NCI-H146 (cell line): ENCODE results near the gene SH3RF2.
"Not testable (repeated sequence)": the region's sequence is repeated elsewhere in the genome, so short reads cannot be mapped to it uniquely, and the experiment has no call there.

Experiments used
- DNase-seq: peaks from one replicate; lab custom pipeline; 2025; lab: John Stamatoyannopoulos, UW

The SH3RF2 gene

DNA sequence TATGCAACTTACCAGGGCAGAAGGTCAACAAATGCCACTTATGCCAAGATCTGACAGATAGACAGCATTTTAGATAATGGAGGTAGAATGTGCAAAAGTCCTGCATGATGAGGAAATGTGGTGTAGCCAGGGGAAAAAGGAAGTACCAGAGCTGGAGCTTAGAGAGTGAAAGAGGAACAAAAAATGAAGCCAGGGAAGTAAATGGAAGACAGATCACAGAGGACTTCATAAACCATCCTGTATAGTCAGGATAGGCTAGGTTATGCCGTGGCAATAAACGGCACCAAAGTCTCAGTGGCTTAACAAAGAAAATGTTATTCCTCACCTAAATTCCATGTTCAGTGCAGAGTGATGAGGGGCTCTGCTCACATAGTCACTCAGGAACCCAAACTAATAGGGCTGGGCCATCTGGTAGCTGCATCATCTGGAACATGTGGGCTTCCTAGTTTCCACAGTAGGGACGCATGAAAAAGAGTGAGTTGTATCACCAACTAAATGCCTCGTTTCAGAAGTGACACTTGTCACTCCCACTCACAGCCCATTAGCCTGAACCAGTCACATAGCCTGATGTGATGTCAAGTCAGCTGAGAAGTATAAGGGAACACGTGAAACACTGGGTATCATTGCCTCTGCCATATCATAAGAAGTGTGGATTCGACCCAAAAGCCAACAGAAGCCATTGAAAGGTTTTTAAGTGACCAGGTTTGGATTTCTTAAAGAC, 70.3 kb downstream of the SH3RF2 start:
- no peak for DNase-seq

DNA sequence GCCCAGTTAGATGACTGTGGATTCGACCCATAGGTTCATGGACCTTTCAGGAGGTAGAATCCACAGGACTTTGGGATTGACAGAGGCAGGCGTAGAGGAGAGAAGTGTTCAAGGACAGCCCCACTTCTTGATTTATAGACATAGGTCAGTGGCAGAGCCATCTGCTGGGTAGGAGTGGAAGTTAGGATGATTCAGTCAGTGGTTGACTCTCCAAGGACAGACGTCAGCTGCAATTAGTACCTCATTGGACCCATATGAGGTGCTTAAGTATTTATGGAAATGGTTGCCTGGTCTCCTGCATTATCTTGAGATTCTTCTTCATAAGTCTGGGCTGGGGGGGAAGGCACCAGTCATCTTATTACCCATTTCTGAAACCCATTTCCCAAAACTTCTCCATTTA, 70.9 kb downstream of the SH3RF2 start:
- DNase-seq, result no peak

DNA sequence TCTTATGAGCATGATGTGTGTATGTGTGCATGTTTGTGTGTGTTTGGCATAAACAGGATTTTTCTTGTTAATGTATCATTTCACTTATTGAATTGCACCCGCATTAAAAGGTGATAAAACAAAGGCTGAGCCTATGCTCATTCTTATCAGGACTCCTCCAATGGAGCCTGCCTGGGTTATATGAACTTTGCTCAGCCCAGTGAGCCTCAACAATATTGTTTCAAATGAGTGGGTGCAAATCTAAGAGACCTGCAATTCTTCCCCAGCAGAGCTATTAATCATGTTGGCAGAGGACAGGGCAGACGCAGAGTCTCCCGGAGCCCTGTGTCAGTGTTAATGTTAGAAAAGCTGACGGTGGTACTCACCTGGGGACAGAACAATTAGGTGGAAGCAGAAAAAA, 71.6 kb downstream of the SH3RF2 start:
- no peak for DNase-seq

DNA sequence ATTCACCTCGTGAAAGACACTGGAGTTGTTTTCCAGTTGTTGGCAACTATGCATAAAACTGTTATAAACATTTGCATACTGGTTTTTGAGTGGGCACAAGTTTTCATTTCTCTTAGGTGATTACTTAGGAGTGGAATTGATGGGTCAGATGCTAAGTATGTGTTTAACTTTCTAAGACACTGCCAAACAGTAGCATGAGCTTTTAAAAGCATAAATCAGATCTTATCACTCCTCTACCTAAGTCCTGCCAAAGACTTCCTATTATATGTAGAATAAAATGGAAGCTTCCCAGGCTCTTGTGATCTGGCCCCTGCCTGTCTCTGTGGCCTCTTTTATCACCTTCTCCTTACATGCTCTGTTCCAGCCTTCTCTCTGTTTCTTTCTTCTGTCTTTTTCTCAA, 72.6 kb downstream of the SH3RF2 start:
- no peak for DNase-seq

DNA sequence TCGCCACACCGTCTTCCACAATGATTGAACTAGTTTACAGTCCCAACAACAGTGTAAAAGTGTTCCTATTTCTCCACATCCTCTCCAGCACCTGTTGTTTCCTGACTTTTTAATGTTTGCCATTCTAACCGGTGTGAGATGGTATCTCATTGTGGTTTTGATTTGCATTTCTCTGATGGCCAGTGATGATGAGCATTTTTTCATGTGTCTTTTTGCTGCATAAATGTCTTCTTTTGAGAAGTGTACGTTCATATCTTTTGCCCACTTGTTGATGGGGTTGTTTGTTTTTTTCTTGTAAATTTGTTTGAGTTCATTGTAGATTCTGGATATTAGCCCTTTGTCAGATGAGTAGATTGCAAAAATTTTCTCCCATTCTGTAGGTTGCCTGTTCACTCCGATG, 74.1 kb downstream of the SH3RF2 start:
- not testable (repeated sequence) for DNase-seq

DNA sequence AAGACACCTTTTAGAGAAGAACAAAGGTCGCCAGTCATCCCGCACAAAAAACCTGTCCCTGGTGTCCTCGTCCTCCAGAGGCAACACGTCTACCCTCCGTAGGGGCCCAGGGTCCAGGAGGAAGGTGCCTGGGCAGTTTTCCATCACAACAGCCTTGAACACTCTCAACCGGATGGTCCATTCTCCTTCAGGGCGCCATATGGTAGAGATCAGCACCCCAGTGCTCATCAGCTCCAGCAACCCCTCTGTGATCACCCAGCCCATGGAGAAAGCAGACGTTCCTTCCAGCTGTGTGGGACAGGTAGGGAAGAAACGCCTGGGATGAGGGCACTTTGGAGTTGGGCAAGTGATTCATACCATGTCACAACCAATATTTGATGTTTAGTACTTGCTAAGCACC, 77.4 kb downstream of the SH3RF2 start:
- no peak for DNase-seq

DNA sequence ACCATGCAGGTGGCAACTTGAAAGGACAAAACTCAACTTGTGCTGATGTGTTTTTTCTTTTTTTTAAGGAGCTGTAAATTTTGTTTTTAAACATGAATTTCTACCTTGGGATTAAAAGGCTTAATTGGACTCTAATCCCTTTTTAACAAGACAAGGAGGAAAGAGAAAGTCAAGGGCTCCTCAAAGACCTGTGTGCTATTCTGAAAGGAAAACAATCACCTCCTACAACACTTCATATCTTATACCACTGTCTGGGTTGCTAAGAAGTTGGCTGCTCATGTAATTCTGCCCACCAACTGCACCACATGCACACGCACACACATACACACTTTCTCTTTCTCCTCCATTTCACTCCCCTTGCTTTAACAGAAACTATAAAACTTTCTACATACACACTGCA, 78.6 kb downstream of the SH3RF2 start:
- DNase-seq, result no peak

DNA sequence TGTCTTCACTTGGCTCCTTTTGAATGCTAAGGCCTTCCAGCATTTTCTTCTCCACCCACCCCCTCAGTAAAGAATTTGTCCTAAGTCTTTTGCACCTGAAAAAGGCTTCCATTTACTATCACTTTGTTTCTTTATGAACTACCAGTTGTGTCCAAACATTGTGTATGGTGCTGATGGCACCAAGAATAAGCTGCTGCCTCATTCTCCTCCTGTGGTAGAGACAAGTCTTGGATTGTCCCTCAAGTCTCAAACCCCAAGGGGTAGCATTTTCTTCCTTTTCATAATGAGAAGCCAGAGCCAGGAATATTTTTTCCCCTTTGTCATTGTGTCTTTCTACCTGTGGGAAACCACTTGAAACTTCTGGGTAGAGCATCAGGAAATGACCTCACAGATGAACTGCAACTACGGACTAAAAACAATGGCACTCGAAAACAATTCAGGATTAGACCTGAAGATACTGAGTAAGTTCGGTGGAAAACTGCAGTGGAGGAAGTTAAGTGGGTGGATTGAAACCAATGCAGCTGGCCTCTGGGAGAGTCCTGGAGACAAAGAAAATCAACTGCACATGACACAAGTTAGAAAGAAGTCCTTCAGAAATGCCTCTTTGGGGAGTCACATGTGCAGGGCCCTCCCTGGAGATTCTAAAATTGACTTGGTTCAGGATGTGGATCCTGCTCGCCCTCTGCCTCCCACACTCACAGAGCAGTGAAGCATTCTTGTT, 80.5 kb downstream of the SH3RF2 start:
- no peak for DNase-seq

DNA sequence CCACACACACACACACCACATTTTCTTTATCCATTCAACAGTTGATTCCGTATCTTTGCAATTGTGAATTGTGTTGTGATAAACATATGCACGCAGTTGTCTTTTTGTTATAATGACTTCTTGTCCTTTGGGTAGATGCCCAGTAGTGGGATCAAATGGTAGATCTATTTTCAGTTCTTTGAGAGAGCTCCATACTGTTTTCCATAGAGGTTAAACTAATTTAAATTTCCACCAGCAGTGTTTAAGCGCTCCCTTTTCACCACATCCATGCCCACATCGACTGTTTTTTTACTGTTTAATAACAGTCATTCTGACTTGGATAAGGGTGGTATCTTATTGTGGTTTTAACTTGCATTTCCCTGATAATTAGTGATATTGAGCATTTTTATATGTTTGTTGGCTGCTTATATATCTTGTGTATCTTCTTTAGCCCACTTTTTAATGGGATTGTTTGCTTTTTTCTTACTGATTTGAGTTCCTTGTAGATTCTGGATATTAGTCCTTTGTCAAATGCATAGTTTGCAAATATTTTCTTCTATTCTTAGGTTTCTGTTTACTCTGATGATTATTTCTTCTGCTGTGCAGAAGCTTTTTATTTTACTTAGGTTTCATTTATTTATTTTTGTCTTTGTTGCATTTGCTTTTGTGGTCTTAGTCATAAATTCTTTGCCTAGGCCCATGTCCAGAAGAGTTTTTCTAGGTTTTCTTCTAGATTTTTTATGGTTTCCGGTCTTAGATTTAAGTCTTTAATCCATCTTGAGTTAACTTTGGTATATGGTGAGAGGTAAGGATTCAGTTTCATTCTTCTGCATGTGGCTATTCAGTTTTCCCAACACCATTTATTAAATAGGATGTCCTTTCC, 82.4 kb downstream of the SH3RF2 start:
- DNase-seq, result no peak

DNA sequence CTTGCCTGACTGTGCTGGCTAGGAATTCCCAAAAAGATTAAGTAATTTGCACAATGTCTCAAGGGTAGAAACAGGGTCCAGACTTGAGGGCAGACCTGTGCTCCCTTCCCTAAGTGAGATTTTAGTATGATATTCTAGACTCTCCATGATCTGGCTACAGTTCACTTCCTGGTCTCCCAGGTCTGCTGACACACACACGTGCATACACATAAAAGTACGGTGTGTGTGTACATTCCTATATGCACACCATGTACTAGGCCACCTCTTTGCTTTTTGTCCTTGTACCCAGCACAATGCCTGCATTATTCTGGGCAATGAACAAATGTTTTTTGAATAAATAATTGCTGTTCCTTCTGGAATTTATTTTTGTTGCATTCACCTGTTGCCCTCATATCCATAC, 83.7 kb downstream of the SH3RF2 start:
- no peak for DNase-seq

DNA sequence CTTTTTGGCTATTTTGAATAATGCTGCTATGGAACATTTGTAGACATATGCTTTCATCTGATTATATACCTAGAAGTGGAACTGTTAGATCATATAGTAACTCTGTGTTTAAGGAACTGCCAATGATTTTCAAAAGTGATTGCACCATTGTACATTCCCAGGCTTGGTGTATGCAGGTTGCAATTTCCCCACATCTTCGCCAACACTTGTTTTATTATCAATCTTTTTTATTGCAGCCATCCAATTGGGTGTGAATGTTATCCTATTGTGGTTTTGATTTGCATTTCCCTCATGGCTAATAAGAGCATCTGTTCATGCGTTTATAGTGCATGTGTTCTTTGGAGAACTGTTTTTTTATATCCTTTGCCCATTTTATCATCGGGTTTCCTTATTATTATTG, 87.7 kb downstream of the SH3RF2 start:
- no peak for DNase-seq

DNA sequence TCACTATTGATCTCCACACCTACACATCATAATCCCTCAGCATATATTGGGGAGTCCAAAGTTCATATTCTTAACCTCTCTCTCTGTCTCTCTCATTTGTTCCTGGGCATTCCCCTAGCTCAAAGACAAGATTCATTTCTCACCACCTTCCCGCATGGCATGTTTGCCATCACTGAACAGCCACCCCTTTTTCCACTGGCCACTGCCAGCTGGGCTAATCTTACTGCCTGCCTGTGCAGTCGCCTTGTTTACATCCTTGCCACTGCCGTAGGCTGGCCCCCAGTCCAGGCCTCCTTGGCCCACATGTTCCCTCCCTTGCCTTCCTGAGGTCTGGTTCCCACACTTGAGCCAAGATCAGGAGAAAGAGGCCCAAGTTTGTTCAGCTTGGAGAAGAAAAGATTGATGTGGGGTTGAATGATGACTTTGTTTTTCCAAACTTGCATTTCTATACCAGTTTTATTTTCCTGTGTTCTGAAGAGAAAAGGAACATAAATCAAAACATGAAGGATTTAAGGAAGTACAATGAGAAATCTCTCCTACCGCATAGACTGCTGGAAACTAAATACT, 88.8 kb downstream of the SH3RF2 start:
- DNase-seq, result no peak

DNA sequence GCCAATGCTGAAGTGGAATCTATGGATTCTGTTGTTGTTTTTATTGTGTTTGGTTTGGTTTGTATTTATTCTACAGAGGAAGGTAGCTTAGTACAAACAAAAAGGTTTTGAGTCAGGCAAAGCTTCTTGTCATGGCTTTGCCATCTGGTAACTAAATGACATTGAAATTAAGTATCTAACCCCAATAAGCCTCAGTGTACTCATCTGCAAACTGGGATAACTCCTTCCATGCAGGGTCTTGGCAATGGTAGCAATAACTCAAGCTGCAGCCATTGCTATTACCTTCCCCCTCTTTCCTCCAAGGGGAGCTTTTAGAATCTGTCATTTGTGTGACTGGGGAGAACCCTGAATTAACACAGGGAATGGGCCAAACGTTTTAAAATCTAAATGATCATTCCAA, 89.3 kb downstream of the SH3RF2 start:
- no peak for DNase-seq

DNA sequence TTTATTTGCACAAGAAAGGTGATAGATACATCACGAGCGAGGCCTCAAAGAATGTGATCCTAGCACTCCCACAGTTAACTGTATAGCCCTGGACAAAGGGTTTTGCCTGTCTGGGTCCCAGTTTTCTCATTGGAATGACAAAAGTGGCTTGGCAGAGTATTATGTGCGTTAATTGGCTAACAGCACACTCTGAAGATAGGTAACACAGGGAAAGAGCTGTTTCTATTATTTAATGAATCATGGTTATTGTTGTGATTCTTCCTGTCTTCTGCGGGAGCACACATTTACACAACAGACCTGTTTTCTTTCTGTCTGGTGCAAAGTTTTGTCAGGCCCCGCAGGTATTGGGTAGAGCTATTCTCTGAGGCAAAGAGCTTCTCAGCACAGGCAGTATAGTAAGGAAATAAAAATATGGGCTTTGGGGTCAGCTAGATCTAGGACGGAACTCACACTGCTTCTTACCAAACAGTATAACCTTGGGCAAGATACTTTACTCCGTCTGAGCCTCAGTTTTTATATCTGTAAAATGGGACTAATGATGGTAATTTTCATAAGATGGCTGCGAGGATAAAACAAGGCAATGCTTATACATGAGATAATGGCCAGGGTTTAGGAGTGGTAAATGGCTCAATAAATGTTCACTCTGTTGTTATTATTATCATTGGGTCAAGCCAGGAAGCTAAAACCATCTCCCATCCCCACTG, 90.1 kb downstream of the SH3RF2 start:
- DNase-seq, result no peak

DNA sequence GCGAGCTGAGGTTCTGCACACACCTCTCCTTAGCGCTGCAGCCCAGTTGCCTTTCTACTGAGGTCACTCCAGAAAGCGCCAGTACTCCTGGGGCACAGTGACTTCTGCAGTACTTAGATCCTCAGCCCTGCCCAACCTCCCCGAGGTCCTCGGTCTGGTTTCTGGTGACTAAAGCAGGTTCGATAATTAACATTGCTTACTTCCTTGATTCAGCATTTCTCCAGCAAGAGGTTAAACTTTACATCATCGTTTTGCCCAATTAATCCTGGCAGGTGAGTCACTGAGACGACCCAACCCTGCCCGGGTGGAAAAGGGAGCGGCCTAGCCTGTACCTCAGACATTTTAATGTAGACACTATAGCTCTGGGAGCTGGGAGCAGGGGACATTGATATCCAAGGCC, 91.4 kb downstream of the SH3RF2 start:
- no peak for DNase-seq

DNA sequence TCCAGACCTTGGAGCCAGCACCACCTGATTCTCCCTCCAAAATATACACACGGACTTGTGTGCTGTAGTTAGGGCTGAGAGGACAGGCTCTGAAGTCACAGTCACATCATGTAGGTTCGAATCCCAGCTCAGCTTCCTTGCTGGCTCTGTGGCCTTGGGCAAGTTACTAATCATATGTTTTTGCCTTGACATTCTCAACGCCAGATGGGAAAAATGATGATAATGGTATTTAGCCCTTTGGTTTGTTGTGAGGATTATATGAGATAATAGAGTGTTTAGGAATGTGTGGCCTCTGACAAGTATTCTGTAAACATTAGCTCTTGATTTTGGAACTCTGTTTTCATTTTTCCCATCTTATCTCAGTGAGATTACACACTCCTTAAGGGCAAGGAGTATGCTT, 96.5 kb downstream of the SH3RF2 start:
- no peak for DNase-seq

DNA sequence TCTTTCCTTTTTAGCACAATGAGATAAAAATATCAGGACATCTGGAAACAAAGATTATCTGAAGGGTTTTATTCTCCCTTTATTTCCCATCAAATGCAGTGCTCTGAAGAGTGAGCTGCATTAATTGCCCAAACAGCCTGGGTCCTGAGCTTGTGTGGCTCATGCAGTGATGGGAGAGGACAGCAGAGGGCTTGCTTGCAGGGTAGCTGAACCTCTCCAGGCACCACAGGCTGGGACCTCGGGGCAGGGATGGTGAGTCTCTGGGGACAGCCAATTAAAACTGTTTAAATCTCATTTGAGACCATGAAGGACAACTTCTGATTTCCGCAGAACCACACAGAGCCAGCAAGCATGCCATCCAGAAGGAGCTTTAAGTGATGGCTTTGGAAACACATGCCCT, 97.7 kb downstream of the SH3RF2 start:
- no peak for DNase-seq

DNA sequence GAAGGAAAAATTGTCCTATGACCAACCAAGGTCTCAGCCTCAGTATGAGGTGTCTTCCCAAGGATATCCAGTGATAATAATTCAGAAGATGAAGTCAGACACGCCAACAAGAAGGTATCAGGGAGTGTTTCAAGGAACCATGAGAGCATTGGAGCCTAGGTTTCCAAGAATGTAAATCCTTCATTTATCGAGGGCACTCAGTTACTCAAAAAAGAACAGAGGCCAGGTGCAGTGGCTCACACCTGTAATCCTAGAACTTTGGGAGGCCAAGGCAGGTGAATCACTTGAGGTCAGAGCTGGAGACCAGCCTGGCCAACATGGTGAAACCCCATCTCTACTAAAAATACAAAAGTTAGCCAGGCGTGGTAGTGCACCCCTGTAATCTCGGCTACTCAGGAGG, 98.2 kb downstream of the SH3RF2 start:
- DNase-seq, result no peak

DNA sequence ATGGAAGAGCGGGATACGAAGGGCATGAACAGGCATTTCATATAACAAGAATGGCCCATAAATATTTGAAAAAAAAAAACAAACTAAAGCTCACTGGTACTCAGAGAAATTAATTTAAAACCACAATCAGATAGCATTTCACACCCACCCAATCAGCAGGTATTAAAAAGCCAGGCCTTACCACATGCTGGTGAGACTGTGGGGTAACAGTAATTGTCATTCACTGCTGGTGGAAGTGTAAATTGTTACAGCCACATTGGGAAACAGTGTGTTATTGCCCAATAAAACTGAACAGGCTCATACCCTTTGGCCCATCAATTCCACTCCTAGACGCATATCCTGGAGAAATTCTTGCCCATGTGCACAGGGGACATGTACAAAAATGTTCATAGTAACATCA, 103.0 kb downstream of the SH3RF2 start:
- no peak for DNase-seq

DNA sequence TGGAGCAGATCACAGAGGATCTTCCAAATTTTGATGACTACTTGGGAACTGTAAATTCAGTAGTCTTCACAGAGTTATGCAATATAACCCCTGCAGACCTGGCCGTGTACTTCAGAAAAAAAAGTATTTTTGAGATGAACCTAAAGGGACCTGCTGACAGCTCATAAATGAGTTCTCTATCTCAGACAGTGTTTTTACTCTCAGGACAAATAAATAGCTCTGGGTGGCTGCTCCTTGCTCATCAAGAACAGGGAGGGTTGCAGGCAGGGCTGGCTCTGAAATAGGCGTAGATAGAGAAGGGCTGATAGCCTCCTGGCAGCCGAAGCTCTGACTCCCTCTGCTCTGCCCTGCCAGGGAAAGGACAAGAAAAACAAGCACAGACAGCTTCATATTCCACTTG, 104.1 kb downstream of the SH3RF2 start:
- DNase-seq, result no peak

DNA sequence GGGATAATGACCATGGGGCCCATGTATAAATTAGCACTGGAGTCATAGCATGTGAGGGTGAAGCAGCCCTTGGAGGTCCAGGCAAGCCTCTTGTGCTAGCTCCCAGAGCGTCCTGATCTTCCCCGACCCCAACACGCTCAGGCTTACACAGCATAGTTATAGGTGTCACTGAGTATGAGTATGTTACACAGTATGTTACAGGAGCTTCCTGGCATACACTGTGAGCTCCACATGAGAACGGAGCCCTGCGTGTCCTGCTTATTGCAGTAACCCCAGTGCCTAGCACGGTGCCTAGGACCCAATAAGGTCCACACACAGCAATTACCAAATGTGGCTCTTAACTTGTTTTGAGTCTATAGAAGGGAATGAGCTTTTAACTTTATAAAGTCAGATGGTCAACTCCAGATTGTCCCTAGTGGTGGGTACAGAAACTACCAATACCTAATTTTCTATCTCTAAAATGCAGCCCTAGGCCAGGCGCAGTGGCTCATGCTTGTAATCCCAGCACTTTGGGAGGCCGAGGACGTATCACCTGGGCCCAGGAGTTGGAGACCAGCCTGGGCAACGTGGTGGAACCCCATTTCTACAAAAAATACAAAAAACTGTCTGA, 104.9 kb downstream of the SH3RF2 start:
- no peak for DNase-seq
